Spleen (tissue), 7 donors: ENCODE measurements around the gene WNK2.

Source experiments
- POLR2A ChIP-seq, 3 donors: fragments of 450-650 bp; IDR thresholded peaks; one replicate each; pipeline ENCODE4 v1.5.1; 2017; ENCODE audit warnings: antibody characterized with exemption in 3 of 3, mild to moderate bottlenecking in 1 of 3
- POLR2AphosphoS5 ChIP-seq, 3 donors: sonication (generic); formaldehyde crosslinking; IDR thresholded peaks; one replicate each; pipeline ENCODE4 v1.5.1; 2017; ENCODE audit warnings: antibody characterized with exemption in 3 of 3
- TF ChIP-seq, protein P1 (sequence below), 11 experiments: fragments of 200-600 bp in 7 of 11; fragments of 450-650 bp in 4 of 11; sonication (generic) in 4 of 11; IDR thresholded peaks in 8 of 11; conservative IDR thresholded peaks in 3 of 11; 1 replicate in 7 of 11; 2 replicates in 4 of 11; pipeline versions ENCODE4 v1.4.0 to v1.8.0; 2016 to 2021; ENCODE audit warnings: antibody characterized with exemption in 11 of 11, inconsistent platforms in 4 of 11, mild to moderate bottlenecking in 1 of 11
- donor health status: DM: no; HTN: no; CAD: no; lungs with moderate emphysema.
- donor health status: DM: no; HTN: no; CAD: no.
- donor health status: DM: no; HTN: no; CAD: no.

DNA sequence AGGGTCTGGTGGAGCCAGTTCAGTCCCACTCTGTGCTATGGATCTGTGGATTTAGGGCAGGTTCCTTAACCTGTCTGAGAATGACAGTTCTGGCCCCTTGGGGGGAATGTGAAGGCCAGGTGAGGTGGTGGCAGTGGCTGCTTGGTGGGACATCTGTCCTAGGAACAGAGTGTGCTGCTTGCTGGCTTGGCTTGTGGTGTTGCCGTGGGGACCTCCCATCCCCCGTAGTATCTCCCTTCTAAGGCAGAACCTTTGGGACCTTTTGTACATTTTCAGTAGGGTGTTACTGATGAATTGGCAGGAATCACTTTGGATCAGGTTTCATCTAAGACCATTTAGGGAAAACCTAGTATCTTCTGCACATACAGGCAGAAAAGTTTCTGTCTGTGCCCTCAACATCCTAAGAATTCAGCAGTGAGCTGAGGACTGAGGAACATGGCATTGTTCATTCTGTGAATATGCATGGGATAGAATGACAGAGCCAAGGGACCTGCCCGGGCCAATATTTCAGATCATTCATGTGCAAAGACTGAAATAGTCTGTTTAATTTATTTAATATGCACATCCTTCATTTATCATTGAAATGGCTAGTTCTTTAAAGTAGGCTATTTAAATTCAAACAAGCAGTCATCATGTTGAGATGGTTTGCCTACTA is 64.6 kb downstream of the WNK2 start:
- TF ChIP-seq, protein P1, sequence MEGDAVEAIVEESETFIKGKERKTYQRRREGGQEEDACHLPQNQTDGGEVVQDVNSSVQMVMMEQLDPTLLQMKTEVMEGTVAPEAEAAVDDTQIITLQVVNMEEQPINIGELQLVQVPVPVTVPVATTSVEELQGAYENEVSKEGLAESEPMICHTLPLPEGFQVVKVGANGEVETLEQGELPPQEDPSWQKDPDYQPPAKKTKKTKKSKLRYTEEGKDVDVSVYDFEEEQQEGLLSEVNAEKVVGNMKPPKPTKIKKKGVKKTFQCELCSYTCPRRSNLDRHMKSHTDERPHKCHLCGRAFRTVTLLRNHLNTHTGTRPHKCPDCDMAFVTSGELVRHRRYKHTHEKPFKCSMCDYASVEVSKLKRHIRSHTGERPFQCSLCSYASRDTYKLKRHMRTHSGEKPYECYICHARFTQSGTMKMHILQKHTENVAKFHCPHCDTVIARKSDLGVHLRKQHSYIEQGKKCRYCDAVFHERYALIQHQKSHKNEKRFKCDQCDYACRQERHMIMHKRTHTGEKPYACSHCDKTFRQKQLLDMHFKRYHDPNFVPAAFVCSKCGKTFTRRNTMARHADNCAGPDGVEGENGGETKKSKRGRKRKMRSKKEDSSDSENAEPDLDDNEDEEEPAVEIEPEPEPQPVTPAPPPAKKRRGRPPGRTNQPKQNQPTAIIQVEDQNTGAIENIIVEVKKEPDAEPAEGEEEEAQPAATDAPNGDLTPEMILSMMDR (IDR thresholded peaks at IDR 0.05 in 8 of 11, conservative IDR thresholded peaks at IDR 0.05 in 3 of 11): no peak
- TF ChIP-seq POLR2A (IDR thresholded peaks at IDR 0.05) (no peak), POLR2AphosphoS5 (IDR thresholded peaks at IDR 0.05) (peak in 1 of 3 donors; percentile 25)
